MM.1S (cell line): ENCODE results near the gene TRMT61A.

Source experiments
- EZH2 ChIP-seq: fragments of 300-600 bp; sonication (generic); optimal IDR thresholded peaks from 2 replicates; pipeline ENCODE3; 2017; ENCODE audit warnings: low read depth, mild to moderate bottlenecking, antibody characterized with exemption, low read length, mixed read lengths
- EZH2phosphoT487 ChIP-seq: fragments of 300-600 bp; sonication (generic); IDR thresholded peaks from 2 replicates; pipeline ENCODE4 v1.6.1; 2018; ENCODE audit warnings: antibody characterized with exemption, low read length
- TF ChIP-seq, protein P1 (sequence below): fragments of 300-600 bp; sonication (generic); IDR thresholded peaks from 2 replicates; pipeline ENCODE4 v1.5.1; 2016; ENCODE audit warnings: antibody characterized with exemption, low read length, mixed read lengths

DNA sequence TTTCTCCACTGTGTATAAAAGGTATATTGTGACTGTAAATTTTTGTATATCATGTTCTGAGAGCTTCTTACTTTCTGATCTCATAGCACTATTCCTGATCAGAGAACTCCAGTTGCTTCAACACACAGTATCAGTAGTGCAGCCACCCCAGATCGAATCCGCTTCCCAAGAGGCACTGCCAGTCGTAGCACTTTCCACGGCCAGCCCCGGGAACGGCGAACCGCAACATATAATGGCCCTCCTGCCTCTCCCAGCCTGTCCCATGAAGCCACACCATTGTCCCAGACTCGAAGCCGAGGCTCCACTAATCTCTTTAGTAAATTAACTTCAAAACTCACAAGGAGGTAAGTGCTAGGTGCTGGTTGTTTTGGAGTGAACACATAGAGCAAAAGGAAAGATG lies 37.3 kb upstream of the TRMT61A start:
- TF ChIP-seq, protein P1, sequence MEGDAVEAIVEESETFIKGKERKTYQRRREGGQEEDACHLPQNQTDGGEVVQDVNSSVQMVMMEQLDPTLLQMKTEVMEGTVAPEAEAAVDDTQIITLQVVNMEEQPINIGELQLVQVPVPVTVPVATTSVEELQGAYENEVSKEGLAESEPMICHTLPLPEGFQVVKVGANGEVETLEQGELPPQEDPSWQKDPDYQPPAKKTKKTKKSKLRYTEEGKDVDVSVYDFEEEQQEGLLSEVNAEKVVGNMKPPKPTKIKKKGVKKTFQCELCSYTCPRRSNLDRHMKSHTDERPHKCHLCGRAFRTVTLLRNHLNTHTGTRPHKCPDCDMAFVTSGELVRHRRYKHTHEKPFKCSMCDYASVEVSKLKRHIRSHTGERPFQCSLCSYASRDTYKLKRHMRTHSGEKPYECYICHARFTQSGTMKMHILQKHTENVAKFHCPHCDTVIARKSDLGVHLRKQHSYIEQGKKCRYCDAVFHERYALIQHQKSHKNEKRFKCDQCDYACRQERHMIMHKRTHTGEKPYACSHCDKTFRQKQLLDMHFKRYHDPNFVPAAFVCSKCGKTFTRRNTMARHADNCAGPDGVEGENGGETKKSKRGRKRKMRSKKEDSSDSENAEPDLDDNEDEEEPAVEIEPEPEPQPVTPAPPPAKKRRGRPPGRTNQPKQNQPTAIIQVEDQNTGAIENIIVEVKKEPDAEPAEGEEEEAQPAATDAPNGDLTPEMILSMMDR = no peak
- no peak for TF ChIP-seq EZH2phosphoT487
- TF ChIP-seq EZH2 = no peak
